Loucy (cell line): ENCODE data around the gene SFR1.

ENCODE experiments used
- H2AFZ ChIP-seq: fragments of 200-600 bp; sonication (generic); 2 replicates; pipeline ENCODE4 v1.6.0; 2016; ENCODE audit warnings: antibody characterized with exemption, mild to moderate bottlenecking, low read length, moderate library complexity
- H3F3A ChIP-seq: fragments of 200-600 bp; 2 replicates; pipeline ENCODE4 v1.6.0; 2016; ENCODE audit warnings: antibody characterized with exemption, low read depth, mild to moderate bottlenecking
- H3K27me3 ChIP-seq: fragments of 200-600 bp; sonication (generic); 2 replicates; pipeline ENCODE4 v1.6.1; 2014; ENCODE audit warnings: low read length, mild to moderate bottlenecking; ENCODE audit not compliant: insufficient read depth, poor library complexity, severe bottlenecking
- H3K36me3 ChIP-seq: fragments of 200-600 bp; sonication (generic); 2 replicates; pipeline ENCODE4 v1.6.1; 2016; ENCODE audit warnings: low read length; ENCODE audit not compliant: insufficient read depth
- H3K4me1 ChIP-seq: fragments of 200-600 bp; sonication (generic); 2 replicates; pipeline ENCODE4 v1.5.1; 2014; ENCODE audit warnings: low read length, mild to moderate bottlenecking; ENCODE audit not compliant: insufficient read depth, poor library complexity, severe bottlenecking
- H3K4me2 ChIP-seq: fragments of 200-600 bp; sonication (generic); 2 replicates; pipeline ENCODE4 v1.6.0; 2014; ENCODE audit warnings: antibody characterized with exemption, low read length, low read depth, mild to moderate bottlenecking; ENCODE audit not compliant: poor library complexity, severe bottlenecking
- H3K4me3 ChIP-seq: fragments of 200-600 bp; sonication (generic); 2 replicates; pipeline ENCODE4 v1.5.1; 2014; ENCODE audit warnings: low read length, mild to moderate bottlenecking, mixed read lengths; ENCODE audit not compliant: poor library complexity, severe bottlenecking
- H3K79me2 ChIP-seq: fragments of 200-600 bp; sonication (generic); 2 replicates; pipeline ENCODE4 v1.6.1; 2014; ENCODE audit warnings: low read length; ENCODE audit not compliant: insufficient read depth
- H3K9ac ChIP-seq: fragments of 200-600 bp; sonication (generic); 2 replicates; pipeline ENCODE4 v1.6.0; 2014; ENCODE audit warnings: mild to moderate bottlenecking, low read depth, low read length, moderate library complexity; ENCODE audit not compliant: poor library complexity, severe bottlenecking
- H3K9me2 ChIP-seq: fragments of 200-600 bp; sonication (generic); replicated peaks from 2 replicates; pipeline ENCODE4 v1.6.1; 2016; ENCODE audit warnings: low read depth, low read length, mixed read lengths
- H3K9me3 ChIP-seq: fragments of 200-600 bp; sonication (generic); 2 replicates; pipeline ENCODE4 v1.6.1; 2014; ENCODE audit warnings: mild to moderate bottlenecking, antibody characterized with exemption, low read length, low read depth; ENCODE audit not compliant: insufficient read depth
- H4K20me1 ChIP-seq: fragments of 200-600 bp; sonication (generic); 2 replicates; pipeline ENCODE4 v1.6.0; 2014; ENCODE audit warnings: antibody characterized with exemption, low read length, mild to moderate bottlenecking; ENCODE audit not compliant: insufficient read depth, poor library complexity, severe bottlenecking
- CTCF ChIP-seq: fragments of 200-600 bp; sonication (generic); conservative IDR thresholded peaks from 2 replicates; pipeline ENCODE4 v1.5.1; 2014; ENCODE audit warnings: mild to moderate bottlenecking, antibody characterized with exemption, low read length
- EZH2phosphoT487 ChIP-seq: fragments of 200-600 bp; IDR thresholded peaks from 2 replicates; pipeline ENCODE4 v1.6.1; 2018; ENCODE audit warnings: antibody characterized with exemption, mild to moderate bottlenecking, moderate library complexity, borderline replicate concordance

Gene SFR1

GRCh38 chr10:104120903-104121484 is 977 bp upstream of the SFR1 start:
- TF ChIP-seq CTCF, result no peak
- TF ChIP-seq EZH2phosphoT487, result no peak
- no peaks in the 10 kb centered on the region for H3F3A ChIP-seq
- H3K9me2 ChIP-seq, result no peaks in the 10 kb centered on the region
- peaks cover 20% of the 10 kb centered on the region for H3K79me2 ChIP-seq
- no peaks in the 10 kb centered on the region for H3K9me3 ChIP-seq
- no peaks in the 10 kb centered on the region for H3K27me3 ChIP-seq
- peaks cover 21% of the 10 kb centered on the region for H3K4me1 ChIP-seq
- H2AFZ ChIP-seq, result peak overlapping the region; percentile 91
- H3K4me2 ChIP-seq, result peak overlapping the region; percentile 84
- peak overlapping the region; percentile 90 for H3K4me3 ChIP-seq
- peak overlapping the region; percentile 97 for H3K9ac ChIP-seq
- H3K36me3 ChIP-seq, result no peaks in the 10 kb centered on the region
- H4K20me1 ChIP-seq, result no peaks in the 10 kb centered on the region

- H3K79me2 ChIP-seq, result peaks cover 20% of the 10 kb centered on the region
- peak overlapping the region; percentile 89 for H2AFZ ChIP-seq
- no peaks in the 10 kb centered on the region for H4K20me1 ChIP-seq
- H3K4me1 ChIP-seq, result peaks cover 21% of the 10 kb centered on the region
- H3F3A ChIP-seq, result no peaks in the 10 kb centered on the region
- H3K4me3 ChIP-seq, result peak overlapping the region; percentile 77
- no peaks in the 10 kb centered on the region for H3K9me3 ChIP-seq
- no peak for TF ChIP-seq EZH2phosphoT487
- TF ChIP-seq CTCF, result no peak
- no peaks in the 10 kb centered on the region for H3K27me3 ChIP-seq
- H3K4me2 ChIP-seq, result peak overlapping the region; percentile 64
- H3K36me3 ChIP-seq, result no peaks in the 10 kb centered on the region
- H3K9ac ChIP-seq, result peak overlapping the region; percentile 85
- H3K9me2 ChIP-seq, result no peaks in the 10 kb centered on the region
These were observed 495 bp downstream of the SFR1 start for GRCh38 chr10:104122225-104123107.

- peaks cover 21% of the 10 kb centered on the region for H3K4me1 ChIP-seq
- no peaks in the 10 kb centered on the region for H3K9me3 ChIP-seq
- no peak overlapping the region for H2AFZ ChIP-seq
- no peaks in the 10 kb centered on the region for H3K36me3 ChIP-seq
- peak overlapping the region; percentile 85 for H3K9ac ChIP-seq
- H3K27me3 ChIP-seq, result no peaks in the 10 kb centered on the region
- peak overlapping the region; percentile 64 for H3K4me2 ChIP-seq
- H3F3A ChIP-seq, result no peaks in the 10 kb centered on the region
- no peaks in the 10 kb centered on the region for H3K9me2 ChIP-seq
- H3K79me2 ChIP-seq, result peaks cover 20% of the 10 kb centered on the region
- H3K4me3 ChIP-seq, result peak overlapping the region; percentile 77
- H4K20me1 ChIP-seq, result no peaks in the 10 kb centered on the region
- TF ChIP-seq CTCF (peak; percentile 72), EZH2phosphoT487 (no peak)
These were observed 1.4 kb downstream of the SFR1 start for GRCh38 chr10:104123397-104123796.
